Posterior cingulate gyrus (tissue), 11 donors: ENCODE data around the gene NVL.
"Not testable (repeated sequence)": the region's sequence is repeated elsewhere in the genome, so short reads cannot be mapped to it uniquely, and the experiment has no call there.

ENCODE experiments used
- DNase-seq, 10 donors: peaks; one replicate each; pipeline versions ENCODE4 v3.0.0 to v3.0.0-alpha.2; 2020 to 2021; ENCODE audit warnings: mixed read lengths in 3 of 10
- intact Hi-C: fragments of 100-400 bp; cut with DNase I; formaldehyde crosslinking; loops from one replicate; pipeline ENCODE4 v1.15.1; 2023

The NVL gene

GRCh38 chr1:224329842-224330753 lies at the start of gene NVL:
Gene NVL, minus strand, starts transcription at chr1:224330172. Its CDS starts 45 bp downstream, at chr1:224330127.
- intact Hi-C loops: loop anchor here (2.0 to 5.0 kb wide), 4 partner anchors 27 to 633 kb away; partner anchors contain the start of genes CNIH4 and DEGS1
- peak; percentile 77 to 97 (median 84) for DNase-seq

GRCh38 chr1:224378855-224379631 lies 49.1 kb upstream of the NVL start:
- intact Hi-C loops: no loop called here
- DNase-seq: no peak

DNA sequence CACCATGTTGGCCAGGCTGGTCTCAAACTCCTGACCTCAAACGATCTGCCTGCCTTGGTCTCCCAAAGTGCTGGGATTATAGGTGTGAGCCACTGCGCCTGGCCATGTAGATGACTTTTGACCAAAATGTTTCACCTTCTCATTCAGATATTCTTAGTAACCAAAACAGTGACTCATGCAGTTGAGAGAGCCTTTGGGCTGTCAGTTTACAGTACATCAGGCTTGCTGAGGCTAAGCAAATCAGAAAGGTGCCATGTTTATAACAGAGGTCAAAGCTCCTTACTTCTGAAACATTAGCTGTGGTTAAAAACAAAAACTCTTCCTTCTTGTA lies 47.7 kb upstream of the NVL start:
- intact Hi-C loops: no loop called here
- no peak for DNase-seq

- no peak for DNase-seq
- intact Hi-C loops: no loop called here
Observed at GRCh38 chr1:224375059-224375458, 45.1 kb upstream of the NVL start.

- DNase-seq: no peak
- intact Hi-C loops: no loop called here
Observed at GRCh38 chr1:224373008-224373590, 43.1 kb upstream of the NVL start.

DNA sequence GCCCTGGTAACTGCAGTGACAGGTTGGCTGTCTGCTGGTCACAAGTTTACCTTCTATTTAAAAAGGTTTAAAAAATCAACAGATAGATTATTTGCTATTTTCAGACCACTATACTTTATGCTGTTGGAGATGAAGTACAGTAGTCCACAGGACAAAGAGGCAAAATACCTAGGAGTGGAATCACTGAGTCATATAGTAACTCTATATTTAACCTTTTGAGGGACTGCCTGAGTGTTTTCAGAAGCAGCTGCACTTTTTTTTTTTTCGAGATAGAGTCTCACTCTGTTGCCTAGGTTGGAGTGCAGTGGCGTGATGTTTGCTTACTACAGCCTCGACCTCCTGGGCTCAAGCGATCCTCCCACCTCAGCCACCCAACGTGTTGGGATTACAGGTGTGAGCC lies 38.4 kb upstream of the NVL start:
- intact Hi-C loops: no loop called here
- DNase-seq: no peak

DNA sequence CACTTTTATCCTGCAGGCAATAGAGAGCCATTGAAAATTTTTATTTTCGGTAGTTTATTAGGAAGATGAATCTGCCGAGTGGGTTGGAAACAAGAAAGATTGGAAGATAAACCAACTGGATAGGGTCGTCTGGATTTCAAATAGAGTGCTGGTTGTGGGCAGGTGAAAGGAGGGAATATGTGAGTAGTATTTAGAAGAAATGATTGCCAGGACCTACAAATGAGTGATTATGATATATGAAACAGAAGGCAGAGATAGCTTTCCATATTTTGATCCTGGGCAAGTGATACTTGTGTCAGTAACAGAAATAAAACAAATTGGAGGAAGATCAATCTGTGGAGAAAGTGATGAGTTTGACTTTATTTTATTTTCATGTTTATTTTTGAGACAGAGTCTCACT lies 29.2 kb upstream of the NVL start:
- no peak for DNase-seq
- intact Hi-C loops: no loop called here

- no peak for DNase-seq
- intact Hi-C loops: no loop called here
Observed at GRCh38 chr1:224358237-224358636, 28.3 kb upstream of the NVL start.

GRCh38 chr1:224357626-224358124 lies 27.7 kb upstream of the NVL start:
- intact Hi-C loops: loop anchor here (2.0 kb wide), 2 partner anchors 27 to 75 kb away; partner anchors contain the start of gene NVL

GRCh38 chr1:224356685-224357625 lies 27.0 kb upstream of the NVL start, which contains the start of gene CNIH4:
Gene CNIH4, plus strand, starts transcription at chr1:224356879. Its CDS starts 46 bp downstream, at chr1:224356925.
- intact Hi-C loops: loop anchor here (2.0 kb wide), 2 partner anchors 26 to 76 kb away; partner anchors contain the start of gene NVL
- DNase-seq: peak; percentile 81 to 98 (median 91)

More at GRCh38 chr1:224357626-224358124, 27.7 kb upstream of the NVL start:
- no peak for DNase-seq

GRCh38 chr1:224353975-224354925 lies 24.3 kb upstream of the NVL start:
- no peak for DNase-seq
- intact Hi-C loops: no loop called here

DNA sequence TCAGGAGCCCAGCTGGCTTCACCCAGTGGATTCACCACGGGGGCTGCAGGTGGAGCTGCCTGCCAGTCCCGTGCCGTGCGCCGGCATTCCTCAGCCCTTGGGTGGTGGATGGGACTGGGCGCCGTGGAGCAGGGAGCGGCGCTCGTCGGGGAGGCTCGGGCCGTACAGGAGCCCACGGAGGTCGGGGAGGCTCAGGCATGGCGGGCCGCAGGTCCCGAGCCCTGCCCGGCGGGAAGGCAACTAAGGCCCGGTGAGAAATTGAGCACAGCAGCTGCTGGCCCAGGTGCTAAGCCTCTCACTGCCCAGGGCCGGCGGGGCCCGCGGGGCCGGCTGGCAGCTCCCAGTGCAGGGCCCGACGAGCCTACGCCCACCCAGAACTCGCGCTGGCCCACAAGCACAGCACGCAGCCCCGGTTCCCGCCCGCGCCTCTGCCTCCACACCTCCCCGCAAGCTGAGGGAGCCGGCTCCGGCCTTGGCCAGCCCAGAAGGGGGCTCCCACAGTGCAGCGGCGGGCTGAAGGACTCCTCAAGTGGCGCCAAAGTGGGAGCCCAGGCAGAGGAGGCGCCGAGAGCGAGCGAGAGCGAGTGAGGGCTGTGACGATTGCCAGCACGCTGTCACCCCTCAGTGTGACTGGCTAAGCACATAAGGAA lies 22.6 kb upstream of the NVL start:
- DNase-seq: peak in 1 of 10 donors; percentile 76
- intact Hi-C loops: not testable (repeated sequence)

GRCh38 chr1:224349716-224350115 lies 19.7 kb upstream of the NVL start:
- intact Hi-C loops, DNase-seq: not testable (repeated sequence)

DNA sequence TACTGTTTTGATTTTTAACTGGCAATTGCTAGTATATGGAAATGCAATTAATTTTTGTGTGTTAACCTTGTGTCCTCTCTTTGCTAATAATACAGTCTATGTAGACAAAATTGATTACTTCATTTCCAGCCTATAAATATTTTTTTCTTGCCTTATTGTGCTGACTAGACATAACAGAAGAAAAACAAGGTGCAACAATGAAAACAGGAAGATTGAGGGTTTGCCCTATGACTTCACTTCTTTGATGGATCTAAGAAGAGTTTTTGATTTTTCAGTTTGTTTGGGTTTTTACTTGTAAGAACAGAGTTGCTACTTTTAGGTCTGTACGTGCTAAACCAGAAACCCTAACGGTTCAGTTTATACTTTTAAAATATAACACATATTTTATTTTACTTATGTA lies 18.2 kb upstream of the NVL start:
- intact Hi-C loops: no loop called here

GRCh38 chr1:224343679-224344078 lies 13.7 kb upstream of the NVL start:
- no peak for DNase-seq
- intact Hi-C loops: no loop called here

More for the DNA sequence above, 18.2 kb upstream of the NVL start:
- DNase-seq: no peak

GRCh38 chr1:224340453-224341384 lies 10.7 kb upstream of the NVL start:
- intact Hi-C loops: not testable (repeated sequence)
- peak in 3 of 10 donors; percentile 8 to 79 (median 73) for DNase-seq
